Measurements from ENCODE around the gene SAMD9L.
A peak's percentile ranks its signal among the peaks of the same experiment; 100 is the strongest.

The SAMD9L gene

GRCh38 chr7:93148144-93148543 is at the start of gene SAMD9L:
Gene SAMD9L (minus strand): TSS chr7:93148385. CDS start chr7:93135971, 12,414 bp downstream.
- no peak for DNase-seq (ENCODE audit: low spot score)

GRCh38 chr7:93196336-93196735 is 48.2 kb upstream of the SAMD9L start:
- DNase-seq (ENCODE audit: low spot score) = no peak

- DNase-seq (ENCODE audit: low spot score) = peak; percentile 9
Measured at GRCh38 chr7:93194386-93194785, 46.2 kb upstream of the SAMD9L start.

- DNase-seq (ENCODE audit: low spot score) = no peak
Measured at GRCh38 chr7:93188870-93189634, 40.9 kb upstream of the SAMD9L start.

- no peak for DNase-seq (ENCODE audit: low spot score)
Measured at GRCh38 chr7:93185303-93186027, 37.3 kb upstream of the SAMD9L start.

- no peak for DNase-seq (ENCODE audit: low spot score)
Measured at GRCh38 chr7:93179173-93179572, 31.0 kb upstream of the SAMD9L start.

- peak; percentile 2 for DNase-seq (ENCODE audit: low spot score)
Measured at GRCh38 chr7:93178213-93178612, 30.0 kb upstream of the SAMD9L start.

GRCh38 chr7:93176992-93177580 is 28.9 kb upstream of the SAMD9L start:
- no peak for DNase-seq (ENCODE audit: low spot score)

GRCh38 chr7:93175219-93175618 is 27.0 kb upstream of the SAMD9L start:
- DNase-seq (ENCODE audit: low spot score) = no peak

- no peak for DNase-seq (ENCODE audit: low spot score)
Measured at GRCh38 chr7:93172683-93173082, 24.5 kb upstream of the SAMD9L start.

- DNase-seq (ENCODE audit: low spot score) = no peak
Measured at GRCh38 chr7:93171606-93172226, 23.5 kb upstream of the SAMD9L start.

- no peak for DNase-seq (ENCODE audit: low spot score)
Measured at GRCh38 chr7:93165447-93165846, 17.3 kb upstream of the SAMD9L start.

- DNase-seq (ENCODE audit: low spot score) = no peak
Measured at GRCh38 chr7:93164766-93165165, 16.6 kb upstream of the SAMD9L start.

- no peak for DNase-seq (ENCODE audit: low spot score)
Measured at GRCh38 chr7:93161181-93161762, 13.1 kb upstream of the SAMD9L start.

- DNase-seq (ENCODE audit: low spot score) = no peak
Measured at GRCh38 chr7:93160410-93160809, 12.2 kb upstream of the SAMD9L start.

- no peak for DNase-seq (ENCODE audit: low spot score)
Measured at GRCh38 chr7:93159490-93159889, 11.3 kb upstream of the SAMD9L start.

GRCh38 chr7:93156884-93157283 is 8.7 kb upstream of the SAMD9L start:
- DNase-seq (ENCODE audit: low spot score) = no peak

- DNase-seq (ENCODE audit: low spot score) = no peak
Measured at GRCh38 chr7:93150200-93150835, 2.1 kb upstream of the SAMD9L start.

- DNase-seq (ENCODE audit: low spot score) = no peak
Measured at GRCh38 chr7:93148727-93149126, 542 bp upstream of the SAMD9L start.

GRCh38 chr7:93147363-93147762 is 822 bp downstream of the SAMD9L start:
- peak; percentile 21 for DNase-seq (ENCODE audit: low spot score)

GRCh38 chr7:93146472-93147141 is 1.6 kb downstream of the SAMD9L start:
- DNase-seq (ENCODE audit: low spot score) = no peak
